Breast epithelium (tissue), 4 donors: ENCODE measurements around the gene TMEM187. TPM values are rescaled to one million over a fixed set of nuclear protein-coding genes. Genes with fewer than 3 reads are reported as not detected.

Experiments
- DNase-seq, 2 donors: peaks; one replicate each; pipeline ENCODE4 v3.0.0-alpha.2; 2019; ENCODE audit warnings: low spot score in 2 of 2
- H3K27ac ChIP-seq, 2 donors: fragments of 200-600 bp; sonication (generic) in 1 of 2; one replicate each; pipeline ENCODE4 v1.5.1; 2016 to 2019; ENCODE audit warnings: mild to moderate bottlenecking in 1 of 2
- H3K27me3 ChIP-seq, 2 donors: fragments of 200-600 bp; sonication (generic) in 1 of 2; one replicate each; pipeline versions ENCODE4 v1.5.1 to v1.6.0; 2017 to 2019; ENCODE audit warnings: control low read depth in 1 of 2, mild to moderate bottlenecking in 1 of 2
- H3K36me3 ChIP-seq: fragments of 200-600 bp; one replicate; pipeline ENCODE4 v1.5.1; 2019
- H3K4me1 ChIP-seq, 2 donors: fragments of 200-600 bp; sonication (generic); one replicate each; pipeline ENCODE4 v1.5.1; 2016 to 2019; ENCODE audit warnings: control low read depth in 1 of 2
- H3K4me3 ChIP-seq, 3 donors: fragments of 200-600 bp; sonication (generic); 1 replicate in 2 of 3; 2 replicates in 1 of 3; pipeline ENCODE4 v1.5.1; 2016 to 2019; ENCODE audit warnings: mild to moderate bottlenecking in 3 of 3, moderate library complexity in 2 of 3
- H3K9me3 ChIP-seq, 2 donors: fragments of 200-600 bp; sonication (generic) in 1 of 2; one replicate each; pipeline ENCODE4 v1.5.1; 2016 to 2019; ENCODE audit warnings: control low read depth in 1 of 2
- POLR2A ChIP-seq: fragments of 450-650 bp; IDR thresholded peaks from one replicate; pipeline ENCODE4 v1.6.1; 2016; ENCODE audit warnings: antibody characterized with exemption, mild to moderate bottlenecking, moderate library complexity
- POLR2AphosphoS5 ChIP-seq, 3 donors: sonication (generic); formaldehyde crosslinking; IDR thresholded peaks; one replicate each; pipeline ENCODE4 v1.6.1; 2017; ENCODE audit warnings: antibody characterized with exemption in 3 of 3
- intact Hi-C: fragments of 100-400 bp; cut with DNase I; formaldehyde crosslinking; loops from one replicate; pipeline ENCODE4 v1.15.1; 2023; ENCODE audit warnings: low total_unique reads
- total RNA-seq, 3 donors: library from RNA; depleted of rRNA; stranded (reverse); fragments of >200 nt; gene quantifications; one replicate each; pipeline ENCODE4 v1.1.0, GENCODE V29; 2016
- TF ChIP-seq, protein P1 (sequence below), 3 donors: fragments of 450-650 bp; IDR thresholded peaks; one replicate each; pipeline ENCODE4 v1.5.1; 2016 to 2017; ENCODE audit warnings: antibody characterized with exemption in 3 of 3, mild to moderate bottlenecking in 3 of 3, moderate library complexity in 3 of 3

The TMEM187 gene
- total RNA-seq, 3 donors from 2014 or later: 7.6 to 10.9 (median 8.2) TPM

DNA sequence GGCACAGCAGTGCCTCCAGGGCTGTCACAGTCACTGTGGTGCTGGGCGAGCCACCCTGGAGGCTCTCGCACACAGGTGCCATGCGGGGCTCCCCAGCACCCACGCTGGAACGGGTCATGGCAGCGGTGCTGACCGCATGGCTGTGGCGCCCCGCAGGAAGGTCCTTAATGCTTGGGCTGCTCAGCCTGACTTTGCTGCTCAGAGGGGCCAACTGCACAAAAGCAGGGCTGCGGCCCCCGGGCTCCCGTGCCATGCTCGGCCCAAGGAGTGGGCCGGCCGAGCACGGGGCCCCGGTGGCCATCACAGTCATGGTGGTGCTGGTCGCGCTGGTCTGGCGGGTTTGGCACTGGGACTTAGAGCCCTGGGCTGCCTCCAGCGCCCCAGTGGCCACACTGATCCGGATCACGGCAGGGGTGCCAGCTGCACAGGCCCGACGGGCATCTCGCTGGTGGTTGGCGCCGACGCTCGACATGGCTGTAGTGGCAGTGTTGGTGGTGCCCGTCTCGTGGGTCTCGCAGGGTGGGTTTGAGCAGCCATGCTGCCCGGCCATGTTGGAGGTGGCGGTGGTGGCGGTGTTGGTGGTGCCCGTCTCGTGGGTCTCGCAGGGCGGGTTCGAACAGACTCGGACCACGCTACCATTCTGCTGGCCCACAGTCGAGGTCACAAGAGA, 17.9 kb upstream of the TMEM187 start:
- Histone ChIP-seq H3K36me3 (no peaks in the 10 kb centered on the region), H3K4me3 (no peak overlapping the region), H3K27me3 (peaks cover 0 to 10% of the 10 kb centered on the region in 2 donors), H3K9me3 (no peaks in the 10 kb centered on the region), H3K27ac (peak overlapping the region in 1 of 2 donors; percentile 68), H3K4me1 (no peaks in the 10 kb centered on the region)
- TF ChIP-seq POLR2AphosphoS5 (IDR thresholded peaks at IDR 0.05) (no peak), POLR2A (no peak)
- TF ChIP-seq, protein P1, sequence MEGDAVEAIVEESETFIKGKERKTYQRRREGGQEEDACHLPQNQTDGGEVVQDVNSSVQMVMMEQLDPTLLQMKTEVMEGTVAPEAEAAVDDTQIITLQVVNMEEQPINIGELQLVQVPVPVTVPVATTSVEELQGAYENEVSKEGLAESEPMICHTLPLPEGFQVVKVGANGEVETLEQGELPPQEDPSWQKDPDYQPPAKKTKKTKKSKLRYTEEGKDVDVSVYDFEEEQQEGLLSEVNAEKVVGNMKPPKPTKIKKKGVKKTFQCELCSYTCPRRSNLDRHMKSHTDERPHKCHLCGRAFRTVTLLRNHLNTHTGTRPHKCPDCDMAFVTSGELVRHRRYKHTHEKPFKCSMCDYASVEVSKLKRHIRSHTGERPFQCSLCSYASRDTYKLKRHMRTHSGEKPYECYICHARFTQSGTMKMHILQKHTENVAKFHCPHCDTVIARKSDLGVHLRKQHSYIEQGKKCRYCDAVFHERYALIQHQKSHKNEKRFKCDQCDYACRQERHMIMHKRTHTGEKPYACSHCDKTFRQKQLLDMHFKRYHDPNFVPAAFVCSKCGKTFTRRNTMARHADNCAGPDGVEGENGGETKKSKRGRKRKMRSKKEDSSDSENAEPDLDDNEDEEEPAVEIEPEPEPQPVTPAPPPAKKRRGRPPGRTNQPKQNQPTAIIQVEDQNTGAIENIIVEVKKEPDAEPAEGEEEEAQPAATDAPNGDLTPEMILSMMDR (IDR thresholded peaks at IDR 0.05): no peak
- DNase-seq: no peak
- intact Hi-C loops: loop anchor here (5.0 to 10.0 kb wide), 2 partner anchors 160 to 192 kb away; partner anchors contain the start of genes IDH3G, PLXNB3 and SSR4

DNA sequence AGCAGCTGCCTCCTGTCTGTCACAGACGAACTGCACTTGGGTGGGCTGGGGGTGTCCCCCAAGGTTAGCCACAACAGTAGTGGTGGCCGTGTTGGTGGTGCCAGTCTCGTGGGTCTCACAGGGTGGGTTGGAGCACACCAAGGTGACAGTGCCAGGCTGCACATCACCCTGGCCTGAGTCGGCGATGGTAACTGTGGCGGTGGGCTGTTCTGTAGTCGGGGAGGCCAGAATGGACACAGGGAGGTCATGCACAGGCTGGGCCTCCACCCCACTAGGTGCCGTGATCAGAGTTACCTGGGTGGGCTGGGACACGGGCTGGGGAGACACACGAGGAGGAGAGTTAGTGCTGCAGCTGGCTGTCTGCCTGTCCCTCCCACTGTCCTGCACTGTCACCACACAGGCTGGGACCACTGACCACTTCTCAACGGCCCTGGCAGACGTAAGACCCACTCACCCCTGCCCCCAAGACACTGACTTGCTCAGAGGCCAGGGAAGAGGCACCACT, 17.3 kb upstream of the TMEM187 start:
- Histone ChIP-seq H3K27me3 (peaks cover 0 to 15% of the 10 kb centered on the region in 2 donors), H3K9me3 (no peaks in the 10 kb centered on the region), H3K4me1 (no peaks in the 10 kb centered on the region), H3K36me3 (no peaks in the 10 kb centered on the region), H3K27ac (no peak overlapping the region), H3K4me3 (no peak overlapping the region)
- intact Hi-C loops: loop anchor here (10.0 kb wide), 1 partner anchor 160 kb away; the partner anchor contains the start of genes IDH3G and SSR4
- TF ChIP-seq POLR2A: no peak
- TF ChIP-seq POLR2AphosphoS5 (IDR thresholded peaks at IDR 0.05): no peak
- TF ChIP-seq, protein P1 (IDR thresholded peaks at IDR 0.05): no peak
- DNase-seq: no peak

DNA sequence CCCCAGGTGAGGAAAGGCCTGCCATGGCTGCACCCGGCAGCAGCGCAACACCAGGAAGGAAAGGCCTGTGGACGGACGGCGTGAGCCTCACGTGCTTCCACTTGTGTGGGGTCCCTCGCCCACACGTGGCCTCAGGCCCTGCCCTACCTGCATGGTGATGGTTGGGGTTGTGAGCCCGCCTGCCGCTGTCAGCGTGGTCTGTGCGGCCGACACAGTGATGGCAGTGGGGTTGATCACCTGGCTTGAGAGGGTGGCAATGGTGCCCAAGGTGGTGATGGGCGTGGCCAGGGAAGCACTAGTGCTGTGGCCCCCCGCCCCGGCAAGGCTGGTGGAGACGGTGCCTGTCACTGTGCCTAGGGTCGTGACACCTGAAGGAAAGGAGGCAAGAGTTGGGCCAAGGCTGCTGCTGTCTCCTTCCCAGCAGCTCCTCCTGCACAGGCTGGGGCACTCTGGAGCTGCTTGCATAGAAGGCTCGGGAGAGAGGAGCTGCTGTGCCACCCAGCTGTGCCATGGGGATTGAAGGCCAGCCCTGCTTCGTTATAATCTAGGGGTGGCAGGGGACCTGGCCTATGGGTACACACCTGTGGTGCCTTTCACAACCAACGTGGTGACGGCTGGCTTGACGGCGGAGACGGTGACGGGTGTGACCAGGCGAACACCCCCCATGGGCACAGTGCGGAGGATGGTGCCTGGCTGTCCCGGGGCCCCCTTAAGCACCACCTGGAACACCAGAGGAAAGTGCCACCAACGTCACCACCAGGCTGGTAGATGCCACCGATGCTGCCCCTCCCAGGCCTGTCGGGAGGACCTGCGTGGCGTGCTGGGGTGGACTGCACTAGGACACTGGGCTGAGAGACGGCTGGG, 16.3 kb upstream of the TMEM187 start:
- intact Hi-C loops: loop anchor here (10.0 kb wide), 1 partner anchor 161 kb away; the partner anchor contains the start of genes IDH3G and SSR4

DNA sequence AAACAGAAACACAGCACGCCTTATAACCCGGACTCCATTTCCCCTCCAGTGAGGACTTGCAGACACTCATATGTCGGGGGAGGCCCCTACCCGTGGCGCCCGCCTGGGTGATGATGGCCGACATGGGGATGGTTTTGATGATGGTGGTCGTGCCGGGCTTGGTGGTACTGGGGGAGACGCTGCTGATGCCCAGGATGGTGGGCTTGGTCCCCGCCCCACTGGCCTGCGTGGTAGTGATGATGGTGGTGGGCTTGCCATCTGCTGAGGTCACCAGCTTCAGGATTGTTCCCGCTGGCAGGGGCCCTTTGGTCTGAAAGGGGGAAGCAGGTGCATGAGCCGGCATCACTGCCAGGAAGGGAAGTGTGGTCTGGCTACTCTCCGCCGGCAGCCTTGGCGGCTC, 15.3 kb upstream of the TMEM187 start:
- no peaks in the 10 kb centered on the region for H3K4me1 ChIP-seq
- H3K36me3 ChIP-seq: no peaks in the 10 kb centered on the region
- H3K9me3 ChIP-seq: no peaks in the 10 kb centered on the region
- TF ChIP-seq, protein P1 (IDR thresholded peaks at IDR 0.05): no peak
- TF ChIP-seq POLR2A: no peak
- H3K4me3 ChIP-seq: no peak overlapping the region
- H3K27me3 ChIP-seq: peaks cover 0 to 25% of the 10 kb centered on the region in 2 donors
- intact Hi-C loops: loop anchor here (10.0 kb wide), 1 partner anchor 162 kb away; the partner anchor contains the start of genes IDH3G and SSR4
- H3K27ac ChIP-seq: no peak overlapping the region
- DNase-seq: no peak

More for the DNA sequence above, 16.3 kb upstream of the TMEM187 start:
- no peak for TF ChIP-seq POLR2A
- TF ChIP-seq, protein P1 (IDR thresholded peaks at IDR 0.05): no peak
- no peak for TF ChIP-seq POLR2AphosphoS5 (IDR thresholded peaks at IDR 0.05)
- no peak for DNase-seq
- H3K9me3 ChIP-seq: no peaks in the 10 kb centered on the region
- no peaks in the 10 kb centered on the region for H3K36me3 ChIP-seq
- H3K27ac ChIP-seq: no peak overlapping the region
- H3K27me3 ChIP-seq: peaks cover 0 to 15% of the 10 kb centered on the region in 2 donors
- no peak overlapping the region for H3K4me3 ChIP-seq
- H3K4me1 ChIP-seq: no peaks in the 10 kb centered on the region
